HG03175 (cell line): ENCODE results near the gene KRTAP5-4.

Source experiments
- ATAC-seq: cut with Tn5 transposase; IDR thresholded peaks from one replicate; pipeline ENCODE4 v1.9.1; 2021; ENCODE audit warnings: mild to moderate bottlenecking, moderate library complexity; ENCODE audit not compliant: unreplicated experiment

KRTAP5-4 gene

GRCh38 chr11:1574238-1574932 is 47.6 kb downstream of the KRTAP5-4 start:
- ATAC-seq: peak; percentile 38

GRCh38 chr11:1573903-1574237 is 48.1 kb downstream of the KRTAP5-4 start:
- ATAC-seq: no peak

DNA sequence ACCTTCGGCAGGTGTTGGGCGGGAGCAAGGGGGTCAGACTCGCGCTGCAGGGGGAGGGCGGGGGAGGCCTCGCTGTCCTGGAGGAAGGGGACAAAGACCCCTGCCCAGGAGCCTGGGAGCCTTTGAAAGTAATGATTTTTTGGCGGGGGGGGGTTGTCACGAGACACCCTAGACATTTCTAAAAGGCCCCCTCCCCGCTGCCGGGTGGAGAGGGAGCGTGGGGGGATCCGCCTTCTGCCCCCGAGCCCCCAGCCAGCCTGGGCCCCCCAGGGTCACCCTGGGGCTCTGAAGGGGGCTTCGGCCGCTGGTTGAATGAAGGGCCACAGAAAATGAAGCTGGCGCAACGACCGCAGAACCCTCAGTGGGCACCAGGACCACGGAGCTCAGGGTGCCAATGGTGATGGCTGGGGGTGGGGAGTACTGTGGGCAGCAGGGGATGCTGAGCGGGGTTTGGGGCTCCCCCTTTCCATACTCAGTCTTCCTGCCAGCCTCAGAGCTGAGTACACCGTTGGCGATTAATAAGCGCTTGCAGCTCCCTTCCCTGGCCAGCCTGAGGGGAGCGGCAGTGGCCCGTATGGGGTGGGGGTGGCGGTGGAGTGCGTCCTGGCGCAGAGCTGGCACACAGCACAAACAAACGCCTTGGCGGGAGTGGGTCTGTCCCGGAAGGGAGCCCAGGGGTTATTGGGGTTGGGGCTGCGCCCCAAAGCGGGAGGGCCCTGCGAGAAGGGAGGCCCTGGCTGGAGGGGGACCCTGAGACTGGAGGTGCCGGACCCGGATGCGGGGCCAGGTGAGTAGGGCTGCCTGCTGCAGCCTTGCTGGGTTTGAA is 48.6 kb downstream of the KRTAP5-4 start:
- ATAC-seq: no peak

DNA sequence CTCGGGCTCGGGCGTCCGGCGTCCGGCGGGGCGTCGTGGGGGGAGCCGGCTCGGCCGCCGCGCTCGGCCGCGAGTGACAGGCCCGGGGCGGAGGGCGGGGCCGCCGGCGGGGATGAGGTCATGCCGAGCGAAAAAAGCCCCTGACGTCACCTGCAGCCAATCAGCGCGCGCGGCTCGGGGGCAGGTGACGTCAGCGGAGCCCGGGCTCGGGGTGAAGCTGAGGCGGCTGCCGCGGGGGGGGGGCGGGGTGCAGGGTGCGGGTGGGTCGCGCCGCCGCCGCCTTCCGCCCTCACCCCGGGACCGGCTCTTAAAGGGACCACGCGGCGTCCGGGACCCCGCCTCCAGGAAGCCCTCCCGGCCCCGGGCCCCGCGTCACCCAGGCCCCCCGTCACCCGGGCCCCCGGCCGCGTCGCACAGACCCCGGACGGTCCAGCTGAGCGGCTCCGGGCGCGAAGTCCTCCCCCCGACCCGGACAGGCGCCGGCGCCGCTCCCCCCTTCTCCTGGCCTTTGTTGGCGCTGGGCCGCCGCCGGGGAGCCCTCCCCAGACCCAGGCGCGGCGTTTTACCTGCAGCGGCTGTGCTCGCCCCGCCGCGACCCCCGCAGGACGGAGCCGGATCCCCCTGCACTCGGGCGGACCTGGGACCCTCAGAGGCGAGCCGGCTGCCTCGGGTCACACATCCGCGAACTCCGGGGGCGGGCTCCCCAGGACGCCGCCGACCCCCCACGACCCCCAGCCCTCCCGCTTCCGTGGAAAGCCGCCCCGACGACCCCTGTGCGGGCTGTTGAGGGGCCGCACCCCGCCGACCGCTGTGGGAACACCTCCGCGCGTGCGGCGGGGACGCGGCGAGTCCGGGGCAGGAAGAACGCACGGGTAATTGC is 49.5 kb downstream of the KRTAP5-4 start, which contains the start of gene DUSP8:
DUSP8 (minus strand) TSS at position 75 of the 880 bp plus-strand sequence. CDS start 6,445 bp downstream, outside the sequence.
- ATAC-seq: peak; percentile 59

GRCh38 chr11:1571760-1572196 is 50.2 kb downstream of the KRTAP5-4 start:
- no peak for ATAC-seq
